HG03064 (cell line): Measurements from ENCODE around the gene NUDT8.
"Not testable (repeated sequence)": the region's sequence is repeated elsewhere in the genome, so short reads cannot be mapped to it uniquely, and the experiment has no call there.

Experiments
- ATAC-seq: cut with Tn5 transposase; IDR thresholded peaks from one replicate; pipeline ENCODE4 v1.9.1; 2021; ENCODE audit warnings: low read depth; ENCODE audit not compliant: unreplicated experiment

The NUDT8 gene

GRCh38 chr11:67613960-67614715 lies 15.6 kb downstream of the NUDT8 start:
- ATAC-seq, result peak; percentile 57

- ATAC-seq, result no peak
Observed at GRCh38 chr11:67613313-67613959, 16.3 kb downstream of the NUDT8 start.

GRCh38 chr11:67612751-67613150 lies 17.0 kb downstream of the NUDT8 start:
- ATAC-seq, result no peak

- ATAC-seq, result no peak
Observed at GRCh38 chr11:67611704-67612587, 17.8 kb downstream of the NUDT8 start.

- ATAC-seq, result no peak
Observed at GRCh38 chr11:67611165-67611564, 18.6 kb downstream of the NUDT8 start.

- no peak for ATAC-seq
Observed at GRCh38 chr11:67610302-67610868, 19.4 kb downstream of the NUDT8 start.

- no peak for ATAC-seq
Observed at GRCh38 chr11:67609316-67609715, 20.4 kb downstream of the NUDT8 start.

- ATAC-seq, result no peak
Observed at GRCh38 chr11:67608486-67608885, 21.3 kb downstream of the NUDT8 start.

GRCh38 chr11:67607507-67607906 lies 22.2 kb downstream of the NUDT8 start:
- ATAC-seq, result no peak

- ATAC-seq, result peak; percentile 92
Observed at GRCh38 chr11:67606492-67607295, 23.0 kb downstream of the NUDT8 start, which contains the start of gene NDUFV1. TSS of gene NDUFV1 (plus strand) at chr11:67606936. CDS start at chr11:67607005, 69 bp downstream.

GRCh38 chr11:67606093-67606491 lies 23.6 kb downstream of the NUDT8 start:
- ATAC-seq, result peak; percentile 12

- no peak for ATAC-seq
Observed at GRCh38 chr11:67605231-67606011, 24.3 kb downstream of the NUDT8 start.

- no peak for ATAC-seq
Observed at GRCh38 chr11:67604815-67605214, 24.9 kb downstream of the NUDT8 start.

- not testable (repeated sequence) for ATAC-seq
Observed at GRCh38 chr11:67604119-67604518, 25.6 kb downstream of the NUDT8 start.

GRCh38 chr11:67601098-67601497 lies 28.6 kb downstream of the NUDT8 start:
- ATAC-seq, result no peak

- ATAC-seq, result no peak
Observed at GRCh38 chr11:67600324-67601029, 29.3 kb downstream of the NUDT8 start.

- no peak for ATAC-seq
Observed at GRCh38 chr11:67599149-67599548, 30.6 kb downstream of the NUDT8 start.

- not testable (repeated sequence) for ATAC-seq
Observed at GRCh38 chr11:67597963-67598362, 31.8 kb downstream of the NUDT8 start.
